ENCODE results near the gene GCSAM.

DNA sequence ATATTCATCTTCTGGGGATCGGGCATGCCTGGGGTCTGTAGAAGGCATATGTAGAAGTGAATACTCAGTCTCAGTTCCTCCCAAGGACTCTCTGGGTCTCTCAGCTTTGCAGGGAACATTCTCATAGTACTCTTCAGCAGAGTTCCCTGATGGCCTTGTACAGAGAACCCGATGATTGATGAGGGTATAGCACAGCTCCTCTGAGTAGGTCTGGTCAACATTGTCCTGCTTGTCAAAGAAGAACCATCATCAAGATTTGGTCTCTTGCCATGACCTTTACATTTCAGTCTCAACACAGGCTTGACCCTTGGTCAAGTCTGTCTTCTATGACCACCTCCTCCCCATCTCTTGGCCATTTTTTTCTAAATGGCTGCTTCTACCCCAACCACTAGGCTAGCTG, 9.5 kb downstream of the GCSAM start:
- TF ChIP-seq, protein P1, sequence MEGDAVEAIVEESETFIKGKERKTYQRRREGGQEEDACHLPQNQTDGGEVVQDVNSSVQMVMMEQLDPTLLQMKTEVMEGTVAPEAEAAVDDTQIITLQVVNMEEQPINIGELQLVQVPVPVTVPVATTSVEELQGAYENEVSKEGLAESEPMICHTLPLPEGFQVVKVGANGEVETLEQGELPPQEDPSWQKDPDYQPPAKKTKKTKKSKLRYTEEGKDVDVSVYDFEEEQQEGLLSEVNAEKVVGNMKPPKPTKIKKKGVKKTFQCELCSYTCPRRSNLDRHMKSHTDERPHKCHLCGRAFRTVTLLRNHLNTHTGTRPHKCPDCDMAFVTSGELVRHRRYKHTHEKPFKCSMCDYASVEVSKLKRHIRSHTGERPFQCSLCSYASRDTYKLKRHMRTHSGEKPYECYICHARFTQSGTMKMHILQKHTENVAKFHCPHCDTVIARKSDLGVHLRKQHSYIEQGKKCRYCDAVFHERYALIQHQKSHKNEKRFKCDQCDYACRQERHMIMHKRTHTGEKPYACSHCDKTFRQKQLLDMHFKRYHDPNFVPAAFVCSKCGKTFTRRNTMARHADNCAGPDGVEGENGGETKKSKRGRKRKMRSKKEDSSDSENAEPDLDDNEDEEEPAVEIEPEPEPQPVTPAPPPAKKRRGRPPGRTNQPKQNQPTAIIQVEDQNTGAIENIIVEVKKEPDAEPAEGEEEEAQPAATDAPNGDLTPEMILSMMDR (IDR thresholded peaks at IDR 0.05): no peak
- no peak for TF ChIP-seq POLR2A (IDR thresholded peaks at IDR 0.05)
